Measurements from ENCODE around the gene NAPSA.

DNA sequence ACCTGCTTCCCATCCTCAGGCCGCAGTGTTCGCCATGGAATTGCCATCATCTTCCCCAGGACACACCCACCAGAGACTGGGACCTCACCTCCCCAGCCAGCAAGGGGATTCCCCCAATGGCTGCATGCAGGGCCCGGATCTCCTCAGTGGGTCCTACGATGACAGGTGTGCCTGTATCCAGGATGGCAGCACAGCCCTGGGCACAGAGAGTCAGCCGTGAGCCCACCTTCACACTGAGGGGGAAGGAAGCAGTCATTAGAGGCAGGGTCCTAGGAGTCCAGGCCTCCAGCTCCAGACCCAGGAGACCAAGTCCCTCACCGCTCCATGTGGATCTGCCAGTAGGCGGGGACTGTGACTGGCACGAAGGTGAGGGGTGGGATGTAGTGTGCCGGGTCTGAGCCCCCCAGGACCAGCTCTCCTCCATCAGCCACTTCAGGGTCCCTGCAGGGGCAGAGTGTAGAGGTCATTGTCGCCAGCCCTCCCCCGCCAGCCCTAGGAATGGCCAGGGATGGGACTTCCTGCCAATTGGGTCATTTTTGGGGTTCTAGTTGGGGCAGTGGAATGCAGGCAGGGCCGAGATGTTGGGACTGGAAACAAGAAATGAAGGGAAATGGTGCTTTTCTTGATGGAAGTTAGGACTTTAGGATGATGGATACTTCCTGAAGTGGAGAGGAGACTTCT, 30.6 kb downstream of the NAPSA start:
- no peak for TF ChIP-seq JUN (IDR thresholded peaks at IDR 0.05; ENCODE audit: borderline replicate concordance, insufficient read depth, insufficient read length, low read depth)
- TF ChIP-seq, protein P1, sequence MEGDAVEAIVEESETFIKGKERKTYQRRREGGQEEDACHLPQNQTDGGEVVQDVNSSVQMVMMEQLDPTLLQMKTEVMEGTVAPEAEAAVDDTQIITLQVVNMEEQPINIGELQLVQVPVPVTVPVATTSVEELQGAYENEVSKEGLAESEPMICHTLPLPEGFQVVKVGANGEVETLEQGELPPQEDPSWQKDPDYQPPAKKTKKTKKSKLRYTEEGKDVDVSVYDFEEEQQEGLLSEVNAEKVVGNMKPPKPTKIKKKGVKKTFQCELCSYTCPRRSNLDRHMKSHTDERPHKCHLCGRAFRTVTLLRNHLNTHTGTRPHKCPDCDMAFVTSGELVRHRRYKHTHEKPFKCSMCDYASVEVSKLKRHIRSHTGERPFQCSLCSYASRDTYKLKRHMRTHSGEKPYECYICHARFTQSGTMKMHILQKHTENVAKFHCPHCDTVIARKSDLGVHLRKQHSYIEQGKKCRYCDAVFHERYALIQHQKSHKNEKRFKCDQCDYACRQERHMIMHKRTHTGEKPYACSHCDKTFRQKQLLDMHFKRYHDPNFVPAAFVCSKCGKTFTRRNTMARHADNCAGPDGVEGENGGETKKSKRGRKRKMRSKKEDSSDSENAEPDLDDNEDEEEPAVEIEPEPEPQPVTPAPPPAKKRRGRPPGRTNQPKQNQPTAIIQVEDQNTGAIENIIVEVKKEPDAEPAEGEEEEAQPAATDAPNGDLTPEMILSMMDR (IDR thresholded peaks at IDR 0.05; ENCODE audit: extremely low read depth in 1 of 2, insufficient read depth in 1 of 2, low read depth in 1 of 2, low read length in 2 of 2): no peak

All from endothelial cell of umbilical vein (primary cell).